K562 (cell line): ENCODE data around the gene PNLIPRP2. TPM values are rescaled to one million over a fixed set of nuclear protein-coding genes. Genes with fewer than 3 reads are reported as not detected.

Source experiments
- ATAC-seq: fragments of 200-7000 bp; cut with Tn5 transposase; 3 replicates; pipeline ENCODE4 v1.9.1; 2020; ENCODE audit warnings: moderate library complexity
- BruUV-seq: library from RNA; stranded (reverse); fragments of 400-500 nt; replicated peaks from 2 replicates; lab custom pipeline; 2021; lab: Mats Ljungman, UMichigan
- CTCF ChIA-PET: fragments of 300-600 bp; formaldehyde crosslinking; extraction: SDS; loops from one replicate; lab custom pipeline; 2021; ENCODE audit warnings: low intra/inter-chr PET ratio; lab: Yijun Ruan, JAX
- POLR2A ChIA-PET: fragments of 300-600, 350-650 bp; sonication (Branson Sonifier 250); formaldehyde crosslinking; extraction: SDS; loops from one replicate; lab custom pipeline; 2021; ENCODE audit warnings: antibody characterized with exemption, inconsistent platforms; lab: Yijun Ruan, JAX
- DNase-seq, 4 experiments: peaks; one replicate each; pipeline versions ENCODE4 v3.0.0 to v3.0.0-alpha.2; 2011 to 2018; ENCODE audit warnings: low spot score in 3 of 4, mixed read lengths in 3 of 4; ENCODE audit errors: extremely low read depth in 1 of 4
- FAIRE-seq: peaks from 2 replicates; lab custom pipeline; 2011; peaks lifted over from hg19 to GRCh38; lab: Jason Lieb, UNC
- H2AFZ ChIP-seq: 2 replicates; pipeline ENCODE4 v1.6.0; 2011; ENCODE audit warnings: low read depth, low read length, control low read depth, inconsistent platforms
- H3K27ac ChIP-seq: fragments of 200-600 bp; 3 replicates; pipeline ENCODE4 v1.8.0; 2011; ENCODE audit warnings: low read depth, mild to moderate bottlenecking, control low read depth, inconsistent platforms, low read length, moderate library complexity, mixed read lengths; ENCODE audit errors: extremely low read depth
- H3K27me3 ChIP-seq, 2 experiments: fragments of 300-600 bp in 1 of 2; 2 replicates in 1 of 2; 3 replicates in 1 of 2; pipeline versions ENCODE4 v1.6.0 to v1.8.0; 2011; ENCODE audit warnings: inconsistent platforms in 2 of 2, low read length in 2 of 2, mild to moderate bottlenecking in 1 of 2, mixed read lengths in 1 of 2, moderate library complexity in 1 of 2; ENCODE audit not compliant: control insufficient read depth in 2 of 2, insufficient read depth in 2 of 2
- H3K36me3 ChIP-seq: fragments of 300-600 bp; 3 replicates; pipeline ENCODE4 v1.8.0; 2011; ENCODE audit warnings: mild to moderate bottlenecking, low read length, inconsistent platforms; ENCODE audit not compliant: control insufficient read depth, insufficient read depth
- H3K4me1 ChIP-seq, 2 experiments: fragments of 200-600 bp in 1 of 2; replicated peaks in 1 of 2; 2 replicates in 1 of 2; 3 replicates in 1 of 2; pipeline versions ENCODE4 v1.5.1 to v1.8.0; 2011; ENCODE audit warnings: inconsistent platforms in 2 of 2, low read length in 2 of 2, mild to moderate bottlenecking in 1 of 2, mixed read lengths in 1 of 2, moderate library complexity in 1 of 2; ENCODE audit not compliant: control insufficient read depth in 2 of 2, insufficient read depth in 2 of 2
- H3K4me2 ChIP-seq: 2 replicates; pipeline ENCODE4 v1.6.1; 2011; ENCODE audit warnings: low read length, control low read depth, inconsistent platforms, mixed read lengths; ENCODE audit not compliant: insufficient read depth
- H3K4me3 ChIP-seq: fragments of 200-600 bp; sonication (generic), shearing (Covaris generic); 2 replicates; pipeline ENCODE4 v1.5.1; 2016; ENCODE audit warnings: control low read depth, inconsistent platforms
- H3K79me2 ChIP-seq: fragments of 200-600 bp; 3 replicates; pipeline ENCODE4 v1.8.0; 2011; ENCODE audit warnings: low read length, inconsistent platforms; ENCODE audit not compliant: control insufficient read depth, insufficient read depth
- H3K9ac ChIP-seq, 2 experiments: 2 replicates each; pipeline versions ENCODE4 v1.6.0 to v1.6.1; 2011; ENCODE audit warnings: low read depth in 2 of 2, low read length in 2 of 2, control low read depth in 1 of 2, inconsistent platforms in 1 of 2, mild to moderate bottlenecking in 1 of 2, mixed read lengths in 1 of 2; ENCODE audit not compliant: insufficient read depth in 1 of 2
- H3K9me1 ChIP-seq: one replicate; pipeline ENCODE4 v1.6.0; 2011; ENCODE audit warnings: inconsistent platforms, mild to moderate bottlenecking, low read length, moderate library complexity; ENCODE audit not compliant: control insufficient read depth, insufficient read depth
- H3K9me3 ChIP-seq: replicated peaks from 2 replicates; pipeline ENCODE4 v1.5.1; 2011; ENCODE audit warnings: low read depth, low read length, inconsistent platforms; ENCODE audit not compliant: control insufficient read depth, insufficient read depth
- H4K20me1 ChIP-seq: replicated peaks from 2 replicates; pipeline ENCODE4 v1.6.1; 2011; ENCODE audit warnings: low read length, inconsistent platforms, mixed read lengths; ENCODE audit not compliant: control insufficient read depth, insufficient read depth
- ETS2 ChIP-seq: IDR thresholded peaks from 2 replicates; pipeline ENCODE4 v1.6.1; 2016; ENCODE audit warnings: borderline replicate concordance, missing genetic modification characterization, mild to moderate bottlenecking, moderate library complexity, missing compliant biosample characterization; ENCODE audit not compliant: poor library complexity, severe bottlenecking
- GTF2F1 ChIP-seq: IDR thresholded peaks from 2 replicates; pipeline ENCODE4 v1.6.1; 2011; ENCODE audit warnings: low read depth, low read length, improper control_type of control experiment
- HMGXB4 ChIP-seq: sonication (generic); formaldehyde crosslinking; IDR thresholded peaks from 2 replicates; pipeline ENCODE4 v1.8.1; 2023; ENCODE audit warnings: mild to moderate bottlenecking, missing genetic modification reagents
- NBN ChIP-seq: fragments of 450-650 bp; IDR thresholded peaks from 2 replicates; pipeline ENCODE4 v1.6.1; 2016; ENCODE audit warnings: low read depth, mild to moderate bottlenecking
- NFXL1 ChIP-seq: fragments of 450-650 bp; formaldehyde crosslinking; IDR thresholded peaks from 2 replicates; pipeline ENCODE4 v1.4.0; 2021; ENCODE audit warnings: mild to moderate bottlenecking
- ZBTB7A ChIP-seq: IDR thresholded peaks from 2 replicates; pipeline ENCODE4 v1.6.1; 2011; ENCODE audit warnings: low read depth, mild to moderate bottlenecking, low read length, moderate library complexity, borderline replicate concordance; ENCODE audit not compliant: control insufficient read depth
- ZNF324 ChIP-seq: fragments of 250-450 bp; sonication (Bioruptor Pico); IDR thresholded peaks from 2 replicates; pipeline ENCODE4 v1.4.0; 2020; ENCODE audit warnings: mild to moderate bottlenecking
- WGBS: fragments of 100-300 bp; shearing (Covaris generic); methylation state at CpG from one replicate; pipeline ENCODE4 v1.1.6; 2016; ENCODE audit warnings: low coverage, mixed read lengths; ENCODE audit not compliant: insufficient coverage; ENCODE audit errors: missing lambda C conversion rate; 5-methylcytosine and 5-hydroxymethylcytosine counted together
- in situ Hi-C: fragments of 300-500 bp; cut with MboI; formaldehyde crosslinking; loops from 4 replicates; pipeline ENCODE4 v1.15.0; 2018; ENCODE audit warnings: inconsistent platforms, mixed read lengths
- intact Hi-C: fragments of 100-400 bp; cut with micrococcal nuclease; formaldehyde crosslinking; loops from 2 replicates; pipeline ENCODE4 v1.14.2; 2022
- polyA plus RNA-seq, 8 experiments: library from polyadenylated mRNA; depleted of rRNA in 4 of 8; stranded (reverse) in 5 of 8; unstranded in 3 of 8; fragments of >200 nt; fragmentation: Nextera tagmentation in 2 of 8; fragmentation: Illumina TruSeq in 1 of 8; extraction: Ambion mirVana in 2 of 8; extraction: Trizol in 1 of 8; gene quantifications; 2 replicates each; pipeline versions ENCODE4 v1.2.1 to v1.2.3, GENCODE V29; 2011 to 2014; ENCODE audit warnings: inconsistent platforms in 1 of 8, missing spikeins in 1 of 8
- total RNA-seq, 7 experiments: library from RNA; depleted of rRNA in 6 of 7; stranded (reverse); fragments of >200 nt in 6 of 7; fragmentation: Illumina TruSeq in 2 of 7; extraction: Trizol in 2 of 7; gene quantifications; 2 replicates each; pipeline versions ENCODE4 v1.2.1 to v1.2.3, GENCODE V29; 2011 to 2021; ENCODE audit warnings: low replicate concordance in 1 of 7

PNLIPRP2 gene
- total and polyA plus RNA-seq, 9 of the 15 experiments (the other 6 are each of a cell fraction or from before 2014, with no cell fraction given): 0.38 TPM; not detected in 8

- H3K4me3 ChIP-seq: no peak overlapping the region
- ChIA-PET POLR2A (interaction anchor here (0.6 kb wide), 1 partner anchor 488 kb away, joined by 3 read pairs; no protein-coding TSS in a partner anchor), CTCF (no interaction called here)
- H4K20me1 ChIP-seq: no peaks in the 10 kb centered on the region
- ATAC-seq (no peak), FAIRE-seq (no peak), DNase-seq (no peak)
- H3K9me1 ChIP-seq: no peaks in the 10 kb centered on the region
- no peak overlapping the region for H3K4me2 ChIP-seq
- H3K27ac ChIP-seq: no peak overlapping the region
- H3K9ac ChIP-seq: no peak overlapping the region
- H3K4me1 ChIP-seq: no peaks in the 10 kb centered on the region; a peak in 1 of 5 replicates
- intact Hi-C loops: no loop called here
- H3K36me3 ChIP-seq: no peaks in the 10 kb centered on the region
- WGBS: 4% methylated on average over 5 of the region's 5 CpGs
- in situ Hi-C loops: no loop called here
- TF ChIP-seq NFXL1 (CRISPR knock-in tag): no peak
- TF ChIP-seq HMGXB4: no peak
- no peak for TF ChIP-seq ZBTB7A
- no peak for TF ChIP-seq ZNF324
- no peak for TF ChIP-seq ETS2 (tag)
- no peak for TF ChIP-seq GTF2F1
- TF ChIP-seq NBN: no peak
- H3K9me3 ChIP-seq: no peaks in the 10 kb centered on the region
- BruUV-seq: no TSS peak
- no peak overlapping the region for H2AFZ ChIP-seq
- no peaks in the 10 kb centered on the region for H3K79me2 ChIP-seq
- H3K27me3 ChIP-seq: peaks cover 0 to 11% of the 10 kb centered on the region in 2 experiments; a peak in 2 of 5 replicates
Observed at GRCh38 chr10:116660860-116661259, 40.1 kb downstream of the PNLIPRP2 start.
